ENCODE data around the gene SLC9A9. TPM values are rescaled to one million over a fixed set of nuclear protein-coding genes. Genes with fewer than 3 reads are reported as not detected.

Gene SLC9A9
- total RNA-seq, 1 experiment from 2014 or later: 2.2 TPM

GRCh38 chr3:143685491-143685890 lies 162.8 kb downstream of the SLC9A9 start:
- Mint-ChIP-seq H3K9me3 (ENCODE audit: unreplicated experiment) (no peaks in the 10 kb centered on the region), H3K36me3 (ENCODE audit: insufficient read depth, unreplicated experiment) (no peaks in the 10 kb centered on the region), H3K27ac (ENCODE audit: low read depth, unreplicated experiment) (no peak overlapping the region), H3K4me1 (ENCODE audit: insufficient read depth, unreplicated experiment) (peaks cover 5% of the 10 kb centered on the region), H3K4me3 (ENCODE audit: unreplicated experiment) (no peak overlapping the region), H3K27me3 (ENCODE audit: insufficient read depth, unreplicated experiment) (no peaks in the 10 kb centered on the region)
- DNase-seq (ENCODE audit: unreplicated experiment): no peak
- ChIA-PET POLR2A (interaction anchor here (0.6 to 0.9 kb wide), 2 partner anchors 114 to 284 kb away, joined by 3 read pairs; no protein-coding TSS in a partner anchor), CTCF (interaction anchor here (0.6 to 1.4 kb wide), 3 partner anchors 11 to 685 kb away, joined by 3 to 7 read pairs (median 6); no protein-coding TSS in a partner anchor)
- intact Hi-C loops (cut with micrococcal nuclease): no loop called here
- BruUV-seq (replicated peaks): no TSS peak
- TF ChIP-seq CTCF (IDR thresholded peaks at IDR 0.05; ENCODE audit: unreplicated experiment): no peak

GRCh38 chr3:143677430-143677829 lies 170.8 kb downstream of the SLC9A9 start:
- BruUV-seq (replicated peaks): no TSS peak
- Mint-ChIP-seq H3K27ac (ENCODE audit: low read depth, unreplicated experiment) (no peak overlapping the region), H3K4me1 (ENCODE audit: insufficient read depth, unreplicated experiment) (peaks cover 11% of the 10 kb centered on the region), H3K36me3 (ENCODE audit: insufficient read depth, unreplicated experiment) (no peaks in the 10 kb centered on the region), H3K4me3 (ENCODE audit: unreplicated experiment) (no peak overlapping the region), H3K27me3 (ENCODE audit: insufficient read depth, unreplicated experiment) (no peaks in the 10 kb centered on the region), H3K9me3 (ENCODE audit: unreplicated experiment) (no peaks in the 10 kb centered on the region)
- DNase-seq (ENCODE audit: unreplicated experiment): no peak
- CTCF ChIA-PET: interaction anchor here (0.7 kb wide), 3 partner anchors 16 to 347 kb away, joined by 3 read pairs; no protein-coding TSS in a partner anchor
- POLR2A ChIA-PET: no interaction called here
- no peak for TF ChIP-seq CTCF (IDR thresholded peaks at IDR 0.05; ENCODE audit: unreplicated experiment)
- intact Hi-C loops (cut with micrococcal nuclease): loop anchor here (10.0 kb wide), 1 partner anchor 613 kb away; no protein-coding TSS in a partner anchor

GRCh38 chr3:143676747-143677146 lies 171.5 kb downstream of the SLC9A9 start:
- CTCF ChIA-PET: interaction anchor here (0.6 to 0.9 kb wide), 3 partner anchors 416 to 541 kb away, joined by 3 read pairs; no protein-coding TSS in a partner anchor

GRCh38 chr3:143676021-143676420 lies 172.2 kb downstream of the SLC9A9 start:
- peaks cover 6% of the 10 kb centered on the region for H3K4me1 Mint-ChIP-seq (ENCODE audit: insufficient read depth, unreplicated experiment)
- H3K4me3 Mint-ChIP-seq (ENCODE audit: unreplicated experiment): no peak overlapping the region
- no peaks in the 10 kb centered on the region for H3K36me3 Mint-ChIP-seq (ENCODE audit: insufficient read depth, unreplicated experiment)
- ChIA-PET CTCF (interaction anchor here (0.7 to 3.3 kb wide), 6 partner anchors 16 to 617 kb away, joined by 3 to 23 read pairs (median 3); no protein-coding TSS in a partner anchor), POLR2A (interaction anchor here (0.6 kb wide), 1 partner anchor 1242 kb away, joined by 3 read pairs; no protein-coding TSS in a partner anchor)
- DNase-seq (ENCODE audit: unreplicated experiment): no peak
- H3K27ac Mint-ChIP-seq (ENCODE audit: low read depth, unreplicated experiment): no peak overlapping the region
- BruUV-seq (replicated peaks): no TSS peak
- intact Hi-C loops (cut with micrococcal nuclease): loop anchor here (10.0 kb wide), 1 partner anchor 611 kb away; no protein-coding TSS in a partner anchor
- no peak for TF ChIP-seq CTCF (IDR thresholded peaks at IDR 0.05; ENCODE audit: unreplicated experiment)
- H3K9me3 Mint-ChIP-seq (ENCODE audit: unreplicated experiment): no peaks in the 10 kb centered on the region
- no peaks in the 10 kb centered on the region for H3K27me3 Mint-ChIP-seq (ENCODE audit: insufficient read depth, unreplicated experiment)

More at GRCh38 chr3:143676747-143677146, 171.5 kb downstream of the SLC9A9 start:
- H3K4me3 Mint-ChIP-seq (ENCODE audit: unreplicated experiment): no peak overlapping the region
- intact Hi-C loops (cut with micrococcal nuclease): loop anchor here (10.0 kb wide), 1 partner anchor 612 kb away; no protein-coding TSS in a partner anchor
- H3K27me3 Mint-ChIP-seq (ENCODE audit: insufficient read depth, unreplicated experiment): no peaks in the 10 kb centered on the region
- TF ChIP-seq CTCF (IDR thresholded peaks at IDR 0.05; ENCODE audit: unreplicated experiment): no peak
- H3K4me1 Mint-ChIP-seq (ENCODE audit: insufficient read depth, unreplicated experiment): peaks cover 10% of the 10 kb centered on the region
- no peaks in the 10 kb centered on the region for H3K9me3 Mint-ChIP-seq (ENCODE audit: unreplicated experiment)
- no peak for DNase-seq (ENCODE audit: unreplicated experiment)
- no peaks in the 10 kb centered on the region for H3K36me3 Mint-ChIP-seq (ENCODE audit: insufficient read depth, unreplicated experiment)
- no TSS peak for BruUV-seq (replicated peaks)
- POLR2A ChIA-PET: interaction anchor here (0.6 kb wide), 1 partner anchor 226 kb away, joined by 3 read pairs; no protein-coding TSS in a partner anchor
- no peak overlapping the region for H3K27ac Mint-ChIP-seq (ENCODE audit: low read depth, unreplicated experiment)

Data from MCF 10A (cell line).